Heart right ventricle (tissue), 16 donors: ENCODE data around the gene MMP20. TPM values are rescaled to one million over a fixed set of nuclear protein-coding genes. Genes with fewer than 3 reads are reported as not detected.

ENCODE experiments used
- ATAC-seq, 8 donors: fragments of 200-7000 bp; cut with Tn5 transposase; one replicate each; pipeline ENCODE4 v1.9.1; 2020; ENCODE audit warnings: mild to moderate bottlenecking in 8 of 8, moderate library complexity in 8 of 8, moderate number of reproducible peaks in 1 of 8
- DNase-seq, 2 donors: peaks; one replicate each; pipeline ENCODE4 v3.0.0-alpha.2; 2020
- H3K27ac ChIP-seq, 10 donors: fragments of 200-600 bp; sonication (generic) in 2 of 10; one replicate each; pipeline versions ENCODE4 v1.5.0 to v1.8.0; 2020 to 2022; ENCODE audit warnings: mild to moderate bottlenecking in 3 of 10
- H3K27me3 ChIP-seq, 7 donors: fragments of 200-600 bp; one replicate each; pipeline ENCODE4 v1.8.0; 2021 to 2022; ENCODE audit warnings: mild to moderate bottlenecking in 2 of 7
- H3K36me3 ChIP-seq, 9 donors: fragments of 200-600 bp; sonication (generic) in 1 of 9; one replicate each; pipeline versions ENCODE4 v1.5.0 to v1.8.0; 2020 to 2022; ENCODE audit warnings: mild to moderate bottlenecking in 2 of 9
- H3K4me1 ChIP-seq, 9 donors: fragments of 200-600 bp; sonication (generic) in 1 of 9; one replicate each; pipeline versions ENCODE4 v1.5.0 to v1.8.0; 2020 to 2022; ENCODE audit warnings: mild to moderate bottlenecking in 4 of 9
- H3K4me3 ChIP-seq, 10 donors: fragments of 200-600 bp; sonication (generic) in 2 of 10; one replicate each; pipeline versions ENCODE4 v1.5.0 to v1.8.0; 2020 to 2022; ENCODE audit warnings: mild to moderate bottlenecking in 7 of 10, moderate library complexity in 2 of 10
- H3K9me3 ChIP-seq, 11 donors: fragments of 200-600 bp in 10 of 11; sonication (generic) in 2 of 11; one replicate each; pipeline versions ENCODE4 v1.5.0 to v1.8.0; 2013 to 2022; ENCODE audit warnings: mild to moderate bottlenecking in 2 of 11, control low read depth in 1 of 11, moderate library complexity in 1 of 11
- WGBS, 2 donors: extraction: QIAGEN DNeasy Blood & Tissue Kit; methylation state at CpG; one replicate each; pipeline ENCODE4 v1.1.7; 2013; ENCODE audit warnings: inconsistent platforms in 1 of 2; 5-methylcytosine and 5-hydroxymethylcytosine counted together
- intact Hi-C, 10 donors: fragments of 100-400 bp; cut with DNase I; formaldehyde crosslinking; loops; one replicate each; pipeline versions ENCODE4 v1.11.1 to v1.14.2; 2022
- polyA plus RNA-seq, 2 donors: library from polyadenylated mRNA; stranded (reverse); fragments of 200-250 nt; gene quantifications; one replicate each; pipeline ENCODE4 v1.2.3, GENCODE V29; 2013
- total RNA-seq, 10 donors: library from RNA; stranded (reverse); fragmentation: NEBNext Ultra II Directional in 3 of 10; extraction: Animal tissue kit (Norgen Biotek cat#: 25700) in 3 of 10; gene quantifications; one replicate each; pipeline versions ENCODE4 v1.2.1 to v1.2.4, GENCODE V29; 2021 to 2023
- TF ChIP-seq, protein P1 (sequence below), 9 donors: fragments of 200-600 bp; sonication (generic) in 2 of 9; IDR thresholded peaks; one replicate each; pipeline versions ENCODE4 v1.5.0 to v1.8.0; 2021 to 2022; ENCODE audit warnings: antibody characterized with exemption in 9 of 9, mild to moderate bottlenecking in 5 of 9, moderate library complexity in 1 of 9
- donor health status: Arrhythmogenic right ventricular cardiomyopathy.
- donor health status: ischemic (EF 13 %, LVEDD 7.1; RV severe dilation, severe dysfunction).
- donor health status: healthy with polysubstance abuse.
- donor health status: DM: no; HTN: yes; CAD: no.
- donor health status: DM: no; HTN: no; CAD: no.
- donor health status: ischemic (EF 25% LVEDD 6.9; RV normal size, moderate dysfunction).
- donor health status: ischemic (EF 25% LVEDD 5.7; RV mildly dilated, moderate dysfunction).
- donor health status: healthy.
- donor health status: DM: yes; HTN: yes; CAD: no.
- donor health status: Ischemic cardiomyopathy.
- donor health status: ischemic (EF 35%, LVEDD 5.7; RV mildly dilated, moderate dysfunction).
- donor health status: nonischemic (EF 11% LVEDD 7.7; RV severe dilation, severe dysfunction).
- donor health status: DM: yes; HTN: yes; CAD: no.
- donor health status: PGD.
- donor health status: ischemic (EF 29% LVEDD 5.4; RV normal size, mild dysfunction).
- donor health status: nonischemic (EF 23%, LVEDD 6.1; RV moderate dilation, normal function).

The MMP20 gene
- total and polyA plus RNA-seq, 12 donors, result not detected

DNA sequence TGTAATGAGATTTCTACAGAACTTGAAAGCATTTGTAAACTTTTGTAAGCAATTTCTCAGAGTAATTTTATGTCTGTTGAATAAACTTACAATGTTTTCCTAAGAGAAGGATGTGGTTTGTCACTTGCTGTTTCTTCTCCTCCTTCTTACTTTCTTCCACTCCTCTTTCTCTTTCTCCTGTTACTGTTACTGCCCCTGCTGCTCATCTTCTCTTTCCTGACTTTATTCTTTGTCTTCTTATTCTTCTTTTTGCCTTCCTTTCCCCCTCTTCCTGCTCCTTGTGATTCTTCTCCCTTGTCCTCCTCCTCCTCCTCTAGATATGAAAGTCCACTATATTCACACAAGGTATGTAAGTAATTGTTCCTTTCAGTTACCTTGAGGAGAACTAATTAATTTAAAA lies 63.5 kb downstream of the MMP20 start:
- H3K27me3 ChIP-seq, result no peaks in the 10 kb centered on the region
- TF ChIP-seq, protein P1, sequence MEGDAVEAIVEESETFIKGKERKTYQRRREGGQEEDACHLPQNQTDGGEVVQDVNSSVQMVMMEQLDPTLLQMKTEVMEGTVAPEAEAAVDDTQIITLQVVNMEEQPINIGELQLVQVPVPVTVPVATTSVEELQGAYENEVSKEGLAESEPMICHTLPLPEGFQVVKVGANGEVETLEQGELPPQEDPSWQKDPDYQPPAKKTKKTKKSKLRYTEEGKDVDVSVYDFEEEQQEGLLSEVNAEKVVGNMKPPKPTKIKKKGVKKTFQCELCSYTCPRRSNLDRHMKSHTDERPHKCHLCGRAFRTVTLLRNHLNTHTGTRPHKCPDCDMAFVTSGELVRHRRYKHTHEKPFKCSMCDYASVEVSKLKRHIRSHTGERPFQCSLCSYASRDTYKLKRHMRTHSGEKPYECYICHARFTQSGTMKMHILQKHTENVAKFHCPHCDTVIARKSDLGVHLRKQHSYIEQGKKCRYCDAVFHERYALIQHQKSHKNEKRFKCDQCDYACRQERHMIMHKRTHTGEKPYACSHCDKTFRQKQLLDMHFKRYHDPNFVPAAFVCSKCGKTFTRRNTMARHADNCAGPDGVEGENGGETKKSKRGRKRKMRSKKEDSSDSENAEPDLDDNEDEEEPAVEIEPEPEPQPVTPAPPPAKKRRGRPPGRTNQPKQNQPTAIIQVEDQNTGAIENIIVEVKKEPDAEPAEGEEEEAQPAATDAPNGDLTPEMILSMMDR (IDR thresholded peaks at IDR 0.05), result no peak
- ATAC-seq, result no peak
- no peak overlapping the region for H3K27ac ChIP-seq
- DNase-seq, result no peak
- no peak overlapping the region for H3K4me3 ChIP-seq
- H3K36me3 ChIP-seq, result no peaks in the 10 kb centered on the region
- intact Hi-C loops, result no loop called here
- H3K4me1 ChIP-seq, result peaks cover 0 to 23% (median 0%) of the 10 kb centered on the region in 9 donors
- peaks cover 0 to 7% (median 0%) of the 10 kb centered on the region in 11 donors for H3K9me3 ChIP-seq

DNA sequence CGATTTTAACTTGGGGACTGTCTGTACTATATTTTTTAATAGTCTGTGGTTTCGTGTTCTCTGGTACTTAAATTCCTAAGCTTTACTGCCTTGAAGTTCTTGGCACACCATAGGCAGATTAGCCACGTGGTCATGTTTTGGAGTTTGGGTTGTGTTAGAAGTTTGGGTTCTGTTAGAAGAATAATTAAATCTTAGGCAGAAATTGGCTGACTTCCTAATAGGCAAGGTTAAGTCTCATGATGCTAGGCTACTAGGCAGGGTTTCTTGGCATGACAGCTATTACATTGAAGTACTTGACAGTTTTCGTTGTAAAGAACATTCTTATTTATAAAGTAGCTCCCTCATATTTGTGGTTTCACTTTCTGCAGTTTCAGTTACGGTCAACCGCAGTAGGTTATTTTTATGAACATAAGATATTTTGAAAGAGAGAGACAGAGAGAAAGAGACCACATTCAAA lies 64.5 kb downstream of the MMP20 start:
- H3K36me3 ChIP-seq, result no peaks in the 10 kb centered on the region
- no peak for DNase-seq
- H3K9me3 ChIP-seq, result no peaks in the 10 kb centered on the region
- 57 to 70% methylated on average over 6 of the region's 6 CpGs for WGBS, 2 donors
- H3K4me1 ChIP-seq, result peaks cover 0 to 23% (median 0%) of the 10 kb centered on the region in 9 donors
- H3K27me3 ChIP-seq, result no peaks in the 10 kb centered on the region
- ATAC-seq, result peak in 1 of 8 donors; percentile 59
- intact Hi-C loops, result no loop called here
- H3K4me3 ChIP-seq, result peak overlapping the region in 7 of 10 donors; percentile 9 to 38 (median 27)
- TF ChIP-seq, protein P1 (IDR thresholded peaks at IDR 0.05), result no peak
- no peak overlapping the region for H3K27ac ChIP-seq

DNA sequence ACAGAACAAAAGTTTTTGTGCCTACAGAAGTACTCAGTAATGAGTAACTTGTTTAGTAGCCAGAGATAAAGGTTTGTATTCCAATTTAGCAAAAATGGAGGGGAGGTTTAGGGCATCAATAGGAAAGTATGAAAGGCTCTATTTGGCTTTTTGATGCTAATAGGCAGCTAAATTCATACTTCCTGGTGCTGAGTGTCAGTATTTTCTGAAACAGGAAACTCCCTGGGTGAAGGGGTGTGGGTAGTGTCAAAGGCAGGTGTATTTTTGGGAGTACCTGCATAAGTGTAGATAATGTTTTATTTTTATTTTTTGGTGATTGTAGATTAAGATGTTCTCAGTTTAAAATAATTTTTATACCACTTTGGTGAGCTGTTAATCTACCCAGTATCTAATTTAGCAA lies 65.3 kb downstream of the MMP20 start:
- H3K36me3 ChIP-seq, result no peaks in the 10 kb centered on the region
- intact Hi-C loops, result no loop called here
- no peaks in the 10 kb centered on the region for H3K9me3 ChIP-seq
- H3K4me3 ChIP-seq, result no peak overlapping the region
- DNase-seq (no peak), ATAC-seq (no peak)
- no peak overlapping the region for H3K27ac ChIP-seq
- no peaks in the 10 kb centered on the region for H3K27me3 ChIP-seq
- TF ChIP-seq, protein P1 (IDR thresholded peaks at IDR 0.05), result no peak
- peaks cover 0 to 23% (median 0%) of the 10 kb centered on the region in 9 donors for H3K4me1 ChIP-seq

DNA sequence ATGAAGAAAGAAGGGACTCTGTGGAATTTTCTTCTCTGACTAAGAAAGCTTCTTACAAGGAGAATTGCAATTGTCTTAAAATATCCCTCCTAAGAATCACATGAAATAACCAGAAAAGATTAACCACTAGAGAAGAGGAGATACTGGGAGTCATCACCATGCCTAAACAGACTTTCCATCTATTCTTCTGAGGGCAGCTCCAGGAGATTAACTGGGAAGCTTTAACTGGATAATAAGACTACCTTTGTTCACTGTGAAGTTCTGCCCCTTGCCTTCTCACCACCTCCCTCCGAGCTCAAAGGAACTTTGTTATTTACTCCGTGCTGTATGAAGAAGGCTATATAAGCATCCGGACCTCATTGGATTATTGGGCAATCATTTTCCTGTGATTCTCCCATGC lies 70.0 kb downstream of the MMP20 start:
- no peak overlapping the region for H3K4me3 ChIP-seq
- 85 to 91% methylated on average over 3 of the region's 3 CpGs for WGBS, 2 donors
- TF ChIP-seq, protein P1 (IDR thresholded peaks at IDR 0.05), result no peak

More for the DNA sequence above, 70.0 kb downstream of the MMP20 start:
- H3K36me3 ChIP-seq, result no peaks in the 10 kb centered on the region
- no peaks in the 10 kb centered on the region for H3K9me3 ChIP-seq
- no peak for DNase-seq
- H3K4me1 ChIP-seq, result peaks cover 0 to 9% (median 0%) of the 10 kb centered on the region in 9 donors
- intact Hi-C loops, result no loop called here
- ATAC-seq, result no peak
- H3K27ac ChIP-seq, result no peak overlapping the region
- H3K27me3 ChIP-seq, result no peaks in the 10 kb centered on the region
